ENCODE data around the gene CEP85L.
A peak's percentile ranks its signal among the peaks of the same experiment; 100 is the strongest.

CEP85L gene

DNA sequence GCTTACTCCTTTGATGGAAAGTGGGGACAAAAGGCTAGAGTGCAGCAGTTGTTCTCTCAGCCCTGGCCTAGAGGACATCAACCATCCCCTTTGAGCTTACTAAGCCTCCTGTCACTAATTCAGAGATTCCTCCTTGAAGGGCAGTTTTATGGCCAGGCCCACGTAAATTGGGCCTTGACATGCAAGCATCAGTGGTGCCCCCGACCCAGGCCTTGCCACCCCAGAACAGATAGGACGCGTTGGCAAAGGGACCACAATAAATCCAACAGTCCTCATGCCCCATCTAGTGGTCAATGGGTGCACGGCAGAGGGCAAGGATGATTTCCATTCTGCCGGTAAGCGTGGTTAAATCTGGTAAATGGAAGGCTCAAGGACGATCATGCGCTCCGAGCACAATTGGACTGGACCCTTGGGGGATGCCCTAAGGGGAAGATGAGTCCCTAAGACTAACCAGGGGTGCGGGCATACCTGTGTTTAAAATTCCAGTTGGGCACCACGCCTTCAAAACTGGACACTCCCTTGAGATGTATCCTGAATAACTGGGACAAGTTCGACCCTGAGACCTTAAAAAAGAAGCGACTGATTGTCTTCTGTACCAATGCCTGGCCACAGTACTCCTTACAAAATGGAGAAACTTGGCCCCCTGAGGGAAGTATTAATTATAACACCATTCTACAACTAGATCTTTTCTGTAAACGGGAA lies 32.6 kb downstream of the CEP85L start:
- DNase-seq, result peak; percentile 75

DNA sequence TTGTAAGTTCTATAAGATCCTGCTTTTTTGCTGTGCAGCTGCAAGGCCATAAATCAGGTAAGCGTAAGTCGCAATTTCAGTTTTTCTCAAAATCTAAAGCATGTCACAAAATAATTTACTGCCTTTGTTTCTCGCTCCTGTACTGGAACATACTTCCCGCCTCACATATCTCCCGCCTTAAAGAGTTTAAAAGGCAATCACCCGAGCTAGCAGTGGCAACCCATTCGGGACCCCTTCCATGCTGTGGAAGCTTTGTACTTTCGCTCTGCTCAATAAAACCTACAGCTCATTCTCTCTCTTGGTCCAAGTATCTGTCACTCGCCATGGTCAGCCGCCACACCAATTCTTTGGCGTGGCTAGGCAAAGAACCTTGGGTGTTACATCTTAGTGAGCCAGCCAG lies 34.0 kb downstream of the CEP85L start:
- no peak for DNase-seq

DNA sequence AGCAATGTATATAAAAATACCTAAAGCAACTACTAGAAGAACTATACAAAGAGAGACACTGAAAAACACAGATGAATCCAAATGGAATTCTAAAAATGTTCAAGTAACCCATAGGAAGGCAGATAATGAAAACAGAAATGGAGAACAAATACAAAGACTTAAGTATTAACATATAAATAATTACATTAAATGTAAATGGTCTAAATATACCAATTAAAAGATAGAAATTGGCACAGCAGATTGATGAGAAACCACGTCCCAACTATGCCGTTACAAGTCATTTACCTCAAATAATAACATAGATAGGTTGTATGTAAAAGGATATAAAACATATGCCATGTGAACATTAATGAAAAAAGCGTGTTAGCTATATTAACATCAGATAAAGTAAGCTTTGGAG lies 40.1 kb downstream of the CEP85L start:
- DNase-seq, result no peak

DNA sequence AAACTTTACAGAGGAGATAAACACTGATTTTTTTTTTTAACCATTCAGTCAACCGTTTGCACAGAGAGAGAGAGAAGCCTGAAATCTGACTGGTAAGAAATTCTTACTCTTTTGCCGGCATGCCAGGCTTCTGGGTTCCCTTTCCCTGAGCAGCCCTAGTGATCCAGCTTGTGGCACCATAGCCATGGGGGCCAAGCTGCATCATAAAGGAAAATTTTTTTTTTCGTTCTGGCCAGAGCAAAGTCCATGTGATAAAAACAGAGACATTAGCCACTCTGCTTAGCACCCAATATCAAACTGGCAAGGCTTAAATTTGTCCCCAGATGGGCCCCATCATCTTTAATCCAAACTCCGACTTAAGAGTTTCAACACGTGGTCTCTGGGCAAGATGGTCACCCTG lies 44.5 kb downstream of the CEP85L start:
- DNase-seq, result no peak

DNA sequence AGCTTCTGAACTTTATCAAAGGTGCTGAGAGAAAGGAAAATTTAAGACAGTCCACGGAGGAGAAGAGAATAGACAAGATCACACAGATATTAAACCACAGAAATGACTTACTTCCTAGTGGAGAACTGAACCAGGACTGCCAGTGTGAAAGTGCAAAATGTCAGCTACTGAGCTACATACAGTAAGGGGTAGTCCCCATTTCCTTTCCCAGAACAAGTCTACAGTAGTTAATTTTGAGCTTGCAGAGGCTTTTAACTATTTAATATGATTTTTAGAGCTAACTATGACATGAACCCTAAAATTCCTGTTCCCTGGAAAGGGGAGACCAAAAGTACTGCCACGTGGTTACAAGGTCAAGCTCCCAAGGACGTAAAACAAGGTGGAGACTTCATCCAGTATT lies 45.1 kb downstream of the CEP85L start:
- no peak for DNase-seq

DNA sequence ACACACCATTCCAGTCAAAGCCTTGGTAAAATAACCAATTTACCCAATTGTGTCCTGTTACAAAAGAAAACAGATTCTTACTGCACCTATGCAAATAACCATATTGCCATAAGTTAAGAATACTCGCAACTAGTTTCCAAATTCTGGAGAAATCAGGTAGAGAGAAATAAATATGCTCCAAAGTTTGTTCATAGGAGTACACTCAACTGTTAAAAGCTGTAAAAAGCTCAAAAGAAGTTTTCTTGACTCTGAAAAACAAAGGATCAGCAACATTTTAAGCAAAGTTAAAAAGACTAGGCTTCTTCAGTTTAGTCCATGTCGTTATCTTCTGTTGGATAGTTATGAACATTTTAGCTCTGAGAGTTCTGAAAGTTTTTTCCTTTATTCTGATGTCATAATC lies 48.0 kb downstream of the CEP85L start:
- no peak for DNase-seq

DNA sequence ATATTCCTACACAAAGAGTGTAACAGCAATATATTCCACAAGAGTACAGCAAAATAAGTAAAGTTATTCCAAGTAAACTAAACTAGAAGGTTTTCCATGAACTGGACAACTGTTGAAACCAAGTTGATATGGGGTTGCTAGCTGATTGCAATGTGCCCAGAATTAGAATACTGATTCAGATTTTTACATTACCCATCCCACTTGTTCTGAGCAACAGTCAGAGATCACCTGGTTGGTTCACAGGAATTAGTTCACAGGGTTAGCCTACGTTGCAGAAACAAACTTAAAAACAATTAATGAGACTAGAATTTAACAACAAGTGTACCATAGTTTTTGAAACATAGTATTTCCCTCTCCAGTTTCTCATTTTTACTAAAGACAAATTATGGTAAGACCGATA lies 49.1 kb downstream of the CEP85L start:
- DNase-seq, result no peak

DNA sequence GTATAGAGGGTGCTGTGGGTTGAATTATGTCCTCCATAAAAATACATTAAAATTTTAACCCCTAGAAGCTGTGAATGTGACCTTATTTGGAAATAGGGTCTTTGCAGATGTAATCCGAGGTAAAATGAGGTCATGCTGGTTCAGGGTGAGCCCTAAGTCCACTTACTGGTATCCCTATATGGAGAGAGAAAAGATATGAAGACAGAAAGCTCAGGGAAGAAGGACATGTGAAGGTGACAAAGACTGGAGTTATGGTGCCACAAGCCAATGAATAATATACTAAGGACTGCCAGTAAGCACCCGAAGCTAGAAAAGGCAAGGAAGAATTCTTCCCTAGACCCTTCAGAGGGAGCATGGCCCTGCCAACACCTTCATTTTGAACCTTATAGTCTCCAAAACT lies 53.1 kb downstream of the CEP85L start:
- DNase-seq, result no peak

DNA sequence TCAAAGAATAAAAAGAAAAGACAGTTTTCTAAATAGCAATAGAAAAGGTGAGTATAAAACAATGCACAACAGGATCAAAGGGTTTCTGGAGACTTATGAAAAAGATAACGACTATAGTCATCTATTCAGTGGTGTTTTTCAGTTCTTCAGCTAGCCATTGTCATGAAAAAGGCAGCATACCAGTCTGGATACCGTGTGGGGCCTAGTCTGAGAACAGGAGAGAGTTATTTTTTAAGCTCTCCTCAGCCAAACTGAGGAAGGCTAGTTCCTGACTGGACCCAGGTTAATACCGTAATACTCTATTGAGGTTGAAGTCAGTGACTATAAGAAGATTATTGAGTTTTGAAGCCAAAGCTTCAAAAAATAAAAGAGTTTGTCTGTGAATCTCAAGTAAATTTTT lies 53.8 kb downstream of the CEP85L start:
- DNase-seq, result no peak

DNA sequence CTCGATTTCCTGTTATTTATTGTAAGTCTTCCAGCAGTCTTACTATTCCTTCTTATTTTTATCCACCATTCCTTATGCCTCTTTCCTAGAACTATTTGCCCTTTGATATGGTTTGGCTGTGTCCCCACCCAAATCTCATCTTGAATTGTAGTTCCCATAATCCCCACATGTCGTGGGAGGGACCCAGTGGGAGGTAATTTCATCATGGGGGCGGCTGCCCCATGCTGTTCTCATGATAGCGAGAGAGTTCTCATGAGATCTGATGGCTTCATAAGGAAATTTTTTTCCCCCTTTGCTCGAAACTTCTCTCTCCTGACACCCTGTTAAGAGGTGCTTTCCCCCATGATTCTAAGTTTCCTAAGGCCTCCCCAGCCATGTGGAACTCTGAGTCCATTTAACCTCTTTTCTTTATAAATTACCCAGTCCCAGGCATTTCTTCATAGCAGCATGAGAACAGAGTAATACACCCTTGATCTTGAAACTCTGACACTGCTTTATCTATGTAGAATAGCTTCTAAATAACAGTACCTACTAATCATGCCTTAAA lies 54.5 kb downstream of the CEP85L start:
- no peak for DNase-seq

DNA sequence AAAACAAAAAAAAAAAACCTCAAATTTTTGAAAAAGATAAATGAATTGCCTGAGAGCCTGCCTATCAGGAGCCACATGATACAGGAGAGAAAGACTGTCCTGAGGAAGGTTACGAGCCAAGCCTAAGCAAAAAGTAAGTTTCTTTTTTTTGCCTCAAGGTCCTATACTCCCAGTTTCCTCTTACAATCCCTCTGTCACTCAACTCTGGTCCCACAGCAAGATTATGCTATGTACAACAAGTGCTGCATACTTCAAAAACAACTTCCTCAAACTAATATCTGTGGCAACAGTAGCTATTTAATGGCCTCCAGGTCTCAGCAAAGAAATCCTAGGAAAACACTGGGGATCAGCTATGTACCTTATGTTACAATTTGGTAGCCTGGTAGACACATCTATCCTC lies 56.5 kb downstream of the CEP85L start:
- DNase-seq, result no peak

DNA sequence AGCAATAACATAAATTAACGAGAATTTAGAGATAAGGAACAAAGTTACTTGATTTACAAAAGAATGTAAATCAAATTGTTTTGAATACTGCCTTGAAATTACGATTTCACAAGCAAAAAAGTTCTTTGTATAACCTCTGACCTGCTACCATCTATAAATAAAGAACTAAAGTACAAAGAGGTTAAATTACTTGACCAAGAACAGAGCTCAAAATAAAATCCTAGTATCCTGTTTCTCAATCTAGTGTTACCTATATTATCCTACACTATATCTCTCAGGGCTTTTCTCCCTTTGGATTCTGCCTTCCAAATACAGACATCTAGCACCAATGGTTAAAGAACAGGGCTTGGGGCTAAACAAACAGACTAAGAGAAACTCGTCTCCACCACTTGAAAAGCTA lies 59.5 kb downstream of the CEP85L start:
- DNase-seq, result no peak

DNA sequence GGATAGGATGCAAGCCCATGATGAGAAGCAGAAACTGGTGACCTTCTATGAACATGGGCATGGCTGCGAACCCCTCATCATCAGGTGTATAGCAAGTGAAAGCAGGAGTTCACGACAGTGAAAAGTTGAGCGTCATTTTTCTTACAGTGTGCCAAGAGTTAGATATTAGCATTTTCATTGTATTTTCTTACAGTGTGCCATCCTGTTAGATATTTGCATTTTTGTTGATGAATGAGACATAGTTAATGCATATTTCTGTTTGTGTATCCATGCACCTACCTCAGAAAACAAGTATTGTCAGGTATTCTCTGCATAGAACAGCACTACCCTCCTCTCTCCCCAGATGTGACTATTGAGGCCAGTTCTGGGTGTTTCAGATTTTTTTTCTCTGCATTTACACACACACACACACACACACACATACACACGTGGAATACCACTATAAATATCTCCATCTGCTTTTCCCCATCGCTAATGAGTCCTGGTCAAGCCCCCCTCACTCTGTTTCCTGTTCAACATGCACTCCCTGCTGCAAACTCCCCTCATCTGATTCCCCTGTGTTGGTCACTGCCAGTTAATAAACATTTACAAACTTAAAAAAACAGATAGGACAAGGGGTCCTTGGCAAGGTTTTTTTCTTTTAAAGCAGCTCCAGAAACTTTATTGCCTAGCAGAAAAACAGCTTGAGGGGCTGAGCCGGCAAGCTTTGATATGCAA lies 61.6 kb downstream of the CEP85L start:
- no peak for DNase-seq

DNA sequence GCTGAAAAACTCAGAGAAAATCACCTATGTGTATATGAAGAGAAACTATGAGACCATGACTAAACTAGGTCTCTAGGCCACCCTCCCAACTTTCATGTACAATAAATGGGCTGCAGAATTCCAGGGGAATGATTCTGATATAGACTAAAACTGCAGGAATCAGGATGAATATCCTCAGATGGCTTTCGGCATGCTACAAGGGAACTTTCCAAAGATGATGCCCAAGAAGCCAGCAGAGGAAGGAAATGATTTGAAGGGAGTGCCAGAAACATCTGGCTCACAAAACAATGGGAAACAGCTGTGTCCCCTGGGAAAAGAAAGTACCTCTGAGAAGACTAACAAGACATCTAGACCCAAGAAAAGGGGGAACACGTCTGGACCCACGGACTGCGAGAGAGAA lies 62.2 kb downstream of the CEP85L start:
- no peak for DNase-seq

DNA sequence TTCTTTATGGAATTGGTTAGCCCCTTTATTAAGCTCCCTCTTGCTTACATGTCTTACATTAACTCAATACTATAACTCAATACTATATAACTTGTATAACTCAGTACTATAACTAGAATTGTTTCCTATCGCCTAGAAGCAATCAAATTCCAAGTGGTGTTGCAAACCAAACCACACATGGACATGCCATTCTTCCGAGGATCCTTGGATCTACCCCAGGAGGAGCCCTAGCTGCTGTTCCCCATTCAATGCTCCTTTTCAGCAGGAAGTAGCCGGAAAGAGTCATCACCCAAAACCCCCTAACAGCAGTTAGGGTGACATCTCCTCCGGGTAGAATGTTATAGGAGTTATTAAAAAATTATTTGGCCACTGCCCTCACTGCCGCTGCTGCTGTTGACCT lies 62.8 kb downstream of the CEP85L start:
- no peak for DNase-seq

DNA sequence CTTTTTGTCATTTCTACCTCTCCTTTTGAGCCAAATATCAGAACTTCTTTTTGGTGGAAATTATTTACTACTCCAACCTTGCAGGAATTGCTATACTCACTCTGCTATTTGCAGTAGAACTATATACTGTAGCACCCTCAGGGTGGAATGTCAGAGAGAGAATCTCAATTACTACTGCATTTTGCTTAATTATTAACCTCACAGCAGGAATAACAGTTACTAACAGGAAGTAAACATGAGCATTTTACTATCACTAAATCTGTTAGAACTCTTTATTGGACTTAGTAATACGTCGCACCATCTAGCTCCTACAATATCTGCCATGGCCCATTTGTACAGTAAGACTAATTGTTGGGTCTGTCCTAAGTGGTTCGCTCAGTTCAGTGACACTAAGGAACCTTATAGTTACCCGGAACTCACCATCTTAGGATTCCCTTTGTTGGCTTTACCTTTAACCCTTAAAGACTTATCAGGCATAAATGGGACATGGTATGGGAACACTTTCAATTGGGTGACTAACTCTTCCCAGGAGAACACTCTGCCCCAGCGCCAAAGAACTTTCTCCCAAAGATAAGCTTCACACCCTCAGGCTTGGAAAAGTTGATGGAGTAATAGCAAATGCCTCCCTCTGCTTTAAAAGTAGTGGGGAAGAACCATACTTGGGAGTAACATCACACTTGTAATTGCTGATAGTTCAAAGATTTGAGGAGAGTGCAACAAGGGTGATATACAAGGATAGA lies 64.5 kb downstream of the CEP85L start:
- no peak for DNase-seq

DNA sequence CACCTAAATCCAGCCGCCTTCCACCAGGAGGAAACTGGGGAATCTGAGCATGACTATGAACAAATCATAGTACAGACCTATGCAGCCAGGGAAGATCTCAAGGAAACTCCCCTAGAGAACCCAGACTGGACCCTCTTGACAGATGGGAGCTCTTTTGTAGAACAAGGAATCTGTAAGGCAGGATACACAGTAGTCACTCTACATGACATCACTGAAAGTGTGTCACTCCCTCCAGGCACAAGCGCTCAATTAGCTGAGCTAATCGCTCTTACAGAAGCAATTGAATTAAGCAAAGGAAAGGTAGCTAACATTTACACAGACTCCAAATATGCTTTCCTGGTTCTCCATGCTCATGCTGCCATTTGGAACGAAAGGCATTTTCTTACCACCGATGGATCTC lies 66.5 kb downstream of the CEP85L start:
- DNase-seq, result no peak

DNA sequence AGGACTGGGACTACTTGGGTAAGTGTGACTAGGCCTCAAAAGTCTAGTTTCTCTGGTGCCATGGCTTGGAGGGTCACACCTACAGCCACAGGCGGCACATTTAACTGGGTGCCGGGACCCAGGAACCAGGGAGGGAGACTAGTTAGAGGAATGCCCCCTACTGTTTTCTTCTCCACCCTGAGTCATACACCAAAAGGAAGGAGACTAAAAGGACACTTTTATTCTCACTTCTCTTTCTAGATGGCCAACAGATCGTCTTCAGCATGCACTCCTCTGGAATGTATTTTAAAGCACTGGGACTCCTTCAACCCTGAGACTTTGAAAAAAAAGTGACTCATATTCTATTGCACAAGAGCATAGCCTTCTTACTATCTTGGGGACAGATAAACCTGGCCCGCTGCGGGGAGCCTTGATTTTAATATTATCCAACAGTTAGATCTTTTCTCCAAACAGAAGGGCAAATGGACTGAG lies 69.9 kb downstream of the CEP85L start:
- DNase-seq, result no peak

DNA sequence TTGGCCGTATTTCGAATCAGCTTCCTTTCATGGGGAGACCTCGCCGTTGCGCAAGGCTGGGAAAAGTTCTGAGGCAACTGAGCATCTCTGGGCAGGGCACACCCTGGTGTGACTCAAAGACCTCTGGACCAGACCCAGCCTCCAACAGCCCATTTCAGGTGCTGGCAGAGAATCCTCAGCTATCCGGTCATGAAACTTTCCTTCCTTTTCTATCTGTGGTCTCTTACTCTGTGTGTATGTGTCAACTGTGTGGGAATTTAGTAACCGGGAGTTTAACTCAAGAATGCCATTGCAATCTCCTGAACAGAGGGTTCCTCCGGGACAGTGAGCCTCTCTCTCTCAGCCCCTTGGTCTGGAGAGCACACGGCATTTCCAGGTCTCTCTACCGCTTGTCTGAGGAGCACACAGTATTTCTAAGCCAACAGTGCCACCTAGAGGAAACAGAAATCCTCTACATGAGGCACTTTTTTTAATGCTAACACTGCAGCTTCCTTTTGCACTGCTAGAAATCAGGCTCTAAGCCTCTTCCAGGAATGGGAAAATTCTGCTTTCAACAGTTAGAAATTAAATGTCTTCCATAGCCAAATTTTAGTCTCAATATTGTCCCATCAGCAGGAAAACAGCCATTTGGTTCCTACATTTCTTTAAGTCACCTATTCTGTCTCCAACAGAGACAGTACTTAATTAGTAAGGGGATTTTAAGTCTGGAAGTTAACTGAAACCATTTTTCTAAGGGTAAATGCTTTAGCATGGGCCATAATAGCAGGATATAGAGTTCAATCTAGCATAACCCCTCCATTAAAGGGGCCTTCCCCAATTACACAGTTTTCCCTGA lies 70.6 kb downstream of the CEP85L start:
- DNase-seq, result peak; percentile 63

DNA sequence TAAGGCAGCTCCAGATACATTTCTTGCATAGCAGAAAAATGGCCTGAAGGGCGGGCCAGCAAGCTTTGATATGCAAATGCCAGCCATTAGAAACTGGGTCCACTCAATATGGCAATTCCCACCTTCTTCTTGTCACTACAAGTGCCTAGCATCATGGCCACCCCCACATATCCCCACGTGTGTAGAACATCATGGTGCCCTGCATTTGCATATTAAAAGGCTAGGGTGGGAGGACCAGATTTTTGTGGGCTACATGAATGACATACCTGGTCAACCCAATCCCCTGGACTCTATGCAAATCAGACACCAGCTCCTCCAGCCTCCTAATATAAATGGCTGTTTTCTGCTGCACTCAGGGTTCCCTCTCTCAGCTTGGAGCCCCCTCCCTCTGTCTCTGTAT lies 71.6 kb downstream of the CEP85L start:
- no peak for DNase-seq

DNA sequence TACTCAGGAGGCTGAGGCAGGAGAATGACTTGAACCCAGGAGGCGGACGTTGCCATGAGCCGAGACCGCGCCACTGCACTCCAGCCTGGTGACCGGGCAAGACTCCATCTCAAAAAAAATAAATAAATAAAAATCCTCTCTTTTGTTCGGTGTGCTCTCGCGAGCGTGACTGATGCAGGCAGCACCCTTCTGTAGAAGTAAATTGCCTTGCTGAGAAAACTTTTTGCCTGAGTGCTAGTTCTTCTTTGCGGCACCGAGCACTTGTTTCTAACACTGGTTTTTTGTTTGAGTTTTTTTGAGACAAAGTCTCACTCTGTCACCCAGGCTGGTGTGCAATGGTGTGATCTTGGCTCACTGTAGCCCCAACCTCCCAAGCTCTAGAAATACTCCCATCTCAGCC lies 72.8 kb downstream of the CEP85L start:
- no peak for DNase-seq

DNA sequence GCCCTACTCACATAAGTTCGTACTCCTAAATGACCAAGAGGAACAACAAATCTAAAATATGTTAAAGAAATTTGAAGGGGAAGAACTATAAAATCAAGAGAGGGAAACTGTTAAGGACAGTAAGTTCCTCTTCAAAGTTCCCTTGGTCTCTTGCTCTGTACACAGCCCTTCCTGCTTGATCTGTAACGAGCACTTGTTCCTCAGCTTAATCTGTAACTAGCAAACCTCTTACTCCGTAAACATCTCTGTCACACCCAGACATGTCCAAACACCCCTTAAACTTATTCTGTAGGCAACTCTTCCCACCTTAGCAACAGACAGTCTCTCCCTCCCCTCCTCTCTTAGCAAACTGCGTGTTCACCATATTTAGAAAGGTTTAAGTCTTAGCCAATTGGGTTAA lies 73.4 kb downstream of the CEP85L start:
- DNase-seq, result no peak

Measured in CD4-positive, alpha-beta T cell treated with Interleukin-10 for 1 hour (primary cell).